ENCODE results near the gene CPPED1. TPM values are rescaled to one million over a fixed set of nuclear protein-coding genes. Genes with fewer than 3 reads are reported as not detected.

Gene CPPED1
- total and polyA plus RNA-seq, 2 donors (not counting 1 experiment from before 2014, with no cell fraction given): 7.4 to 19.8 TPM

DNA sequence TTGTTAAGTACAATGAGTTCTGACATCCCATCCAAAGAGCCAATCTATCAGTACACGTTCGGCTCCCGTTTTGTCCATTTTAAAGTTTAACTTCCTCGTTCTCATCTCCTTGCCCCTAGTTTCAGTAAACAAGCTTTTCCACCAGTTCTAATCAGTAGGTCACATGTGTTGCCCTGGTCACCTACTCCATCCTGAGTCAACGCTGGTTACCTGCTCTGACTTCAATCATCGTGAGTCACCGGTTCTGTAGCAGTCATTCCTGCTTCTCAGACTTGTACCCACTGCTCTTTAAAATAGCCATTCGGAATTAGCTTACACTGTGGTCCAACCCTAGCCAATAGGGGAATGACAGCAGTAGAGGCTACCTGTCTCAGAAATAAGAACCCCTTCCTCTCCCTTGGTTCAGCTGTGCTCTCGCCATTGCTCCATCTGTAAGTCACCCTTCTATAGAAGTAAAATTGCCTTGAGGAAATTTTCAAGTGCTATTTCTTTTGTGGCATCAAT, 191.0 kb downstream of the CPPED1 start:
- H3K79me2 ChIP-seq (ENCODE audit: control insufficient read depth, insufficient read depth, low read length): no peaks in the 10 kb centered on the region
- no peaks in the 10 kb centered on the region for H3K9me3 ChIP-seq (ENCODE audit: control insufficient read depth, insufficient read depth, low read depth, low read length)
- H3K9ac ChIP-seq (ENCODE audit: insufficient read depth, low read length): no peak overlapping the region
- H3K27ac ChIP-seq (ENCODE audit: insufficient read depth, low read length): no peak overlapping the region
- no peak overlapping the region for H3K4me3 ChIP-seq (replicated peaks in 1 of 4; ENCODE audit: control extremely low read depth in 1 of 4, insufficient read depth in 1 of 4, low read depth in 3 of 4, low read length in 4 of 4)
- no peaks in the 10 kb centered on the region for H3K4me1 ChIP-seq (ENCODE audit: control insufficient read depth, extremely low read depth, insufficient read depth, low read length)
- no peak overlapping the region for H3K4me2 ChIP-seq (ENCODE audit: extremely low read depth, insufficient read depth, low read length)
- TF ChIP-seq, protein P1, sequence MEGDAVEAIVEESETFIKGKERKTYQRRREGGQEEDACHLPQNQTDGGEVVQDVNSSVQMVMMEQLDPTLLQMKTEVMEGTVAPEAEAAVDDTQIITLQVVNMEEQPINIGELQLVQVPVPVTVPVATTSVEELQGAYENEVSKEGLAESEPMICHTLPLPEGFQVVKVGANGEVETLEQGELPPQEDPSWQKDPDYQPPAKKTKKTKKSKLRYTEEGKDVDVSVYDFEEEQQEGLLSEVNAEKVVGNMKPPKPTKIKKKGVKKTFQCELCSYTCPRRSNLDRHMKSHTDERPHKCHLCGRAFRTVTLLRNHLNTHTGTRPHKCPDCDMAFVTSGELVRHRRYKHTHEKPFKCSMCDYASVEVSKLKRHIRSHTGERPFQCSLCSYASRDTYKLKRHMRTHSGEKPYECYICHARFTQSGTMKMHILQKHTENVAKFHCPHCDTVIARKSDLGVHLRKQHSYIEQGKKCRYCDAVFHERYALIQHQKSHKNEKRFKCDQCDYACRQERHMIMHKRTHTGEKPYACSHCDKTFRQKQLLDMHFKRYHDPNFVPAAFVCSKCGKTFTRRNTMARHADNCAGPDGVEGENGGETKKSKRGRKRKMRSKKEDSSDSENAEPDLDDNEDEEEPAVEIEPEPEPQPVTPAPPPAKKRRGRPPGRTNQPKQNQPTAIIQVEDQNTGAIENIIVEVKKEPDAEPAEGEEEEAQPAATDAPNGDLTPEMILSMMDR (conservative IDR thresholded peaks at IDR 0.05 in 1 of 2, IDR thresholded peaks at IDR 0.05 in 1 of 2; ENCODE audit: low read depth in 1 of 2, low read length in 2 of 2): no peak
- no peak for TF ChIP-seq EZH2 (IDR thresholded peaks at IDR 0.05; ENCODE audit: low read length, missing control alignments)
- DNase-seq (ENCODE audit: low read depth in 2 of 2): peak in 1 of 2 donors; percentile 32
- H3K36me3 ChIP-seq (ENCODE audit: control insufficient read depth, insufficient read depth, low read length): no peaks in the 10 kb centered on the region
- no peak overlapping the region for H2AFZ ChIP-seq (ENCODE audit: low read length)
- no peaks in the 10 kb centered on the region for H3K27me3 ChIP-seq (ENCODE audit: control insufficient read depth, insufficient read depth, low read length)
- no peaks in the 10 kb centered on the region for H4K20me1 ChIP-seq (ENCODE audit: control insufficient read depth, extremely low read depth, insufficient read depth, low read length)

DNA sequence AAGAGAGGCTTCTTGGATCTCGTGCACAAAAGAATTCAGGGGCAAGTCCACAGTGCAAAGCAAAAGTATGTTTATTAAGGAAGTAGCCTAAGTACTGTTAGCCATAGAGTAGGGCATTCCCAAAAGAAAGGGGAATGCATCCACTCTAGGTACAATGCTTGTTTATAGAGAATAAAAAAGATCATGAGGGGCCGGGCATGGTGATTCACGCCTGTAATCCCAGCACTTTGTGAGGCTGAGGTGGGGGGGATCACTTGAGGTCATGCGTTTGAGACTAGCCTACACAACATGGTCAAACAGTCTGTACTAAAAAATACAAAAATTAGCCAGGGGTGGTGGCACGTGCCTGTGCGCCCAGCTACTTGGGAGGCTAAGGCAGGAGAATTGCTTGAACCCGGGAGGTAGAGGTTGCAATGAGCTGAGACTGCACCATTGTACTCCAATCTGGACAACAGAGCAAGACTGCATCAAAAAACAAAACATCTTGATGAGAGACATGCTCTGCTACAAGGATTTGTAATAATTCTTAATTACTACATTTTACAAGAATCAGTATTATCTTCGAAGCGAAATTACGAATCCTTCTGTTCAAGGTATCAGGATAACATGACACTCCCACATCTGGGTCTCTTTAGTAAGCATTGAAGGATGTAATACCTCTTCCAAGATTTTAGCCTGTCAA, 191.6 kb downstream of the CPPED1 start:
- Histone ChIP-seq H4K20me1 (ENCODE audit: control insufficient read depth, extremely low read depth, insufficient read depth, low read length) (no peaks in the 10 kb centered on the region), H3K27me3 (ENCODE audit: control insufficient read depth, insufficient read depth, low read length) (no peaks in the 10 kb centered on the region), H3K4me1 (ENCODE audit: control insufficient read depth, extremely low read depth, insufficient read depth, low read length) (no peaks in the 10 kb centered on the region), H3K4me2 (ENCODE audit: extremely low read depth, insufficient read depth, low read length) (no peak overlapping the region), H3K9me3 (ENCODE audit: control insufficient read depth, insufficient read depth, low read depth, low read length) (no peaks in the 10 kb centered on the region), H2AFZ (ENCODE audit: low read length) (no peak overlapping the region), H3K27ac (ENCODE audit: insufficient read depth, low read length) (no peak overlapping the region), H3K79me2 (ENCODE audit: control insufficient read depth, insufficient read depth, low read length) (no peaks in the 10 kb centered on the region), H3K4me3 (replicated peaks in 1 of 4; ENCODE audit: control extremely low read depth in 1 of 4, insufficient read depth in 1 of 4, low read depth in 3 of 4, low read length in 4 of 4) (no peak overlapping the region), H3K36me3 (ENCODE audit: control insufficient read depth, insufficient read depth, low read length) (no peaks in the 10 kb centered on the region), H3K9ac (ENCODE audit: insufficient read depth, low read length) (no peak overlapping the region)
- TF ChIP-seq, protein P1 (conservative IDR thresholded peaks at IDR 0.05 in 1 of 2, IDR thresholded peaks at IDR 0.05 in 1 of 2; ENCODE audit: low read depth in 1 of 2, low read length in 2 of 2): no peak
- TF ChIP-seq EZH2 (IDR thresholded peaks at IDR 0.05; ENCODE audit: low read length, missing control alignments): no peak
- no peak for DNase-seq (ENCODE audit: low read depth in 2 of 2)

GRCh38 chr16:12611006-12611477, 192.6 kb downstream of the CPPED1 start:
- H3K4me1 ChIP-seq (ENCODE audit: control insufficient read depth, extremely low read depth, insufficient read depth, low read length): no peaks in the 10 kb centered on the region

More at GRCh38 chr16:12611006-12611477, 192.6 kb downstream of the CPPED1 start:
- DNase-seq (ENCODE audit: low read depth in 2 of 2): peak in 1 of 2 donors; percentile 40
- no peaks in the 10 kb centered on the region for H3K36me3 ChIP-seq (ENCODE audit: control insufficient read depth, insufficient read depth, low read length)
- no peak overlapping the region for H2AFZ ChIP-seq (ENCODE audit: low read length)
- no peak overlapping the region for H3K4me2 ChIP-seq (ENCODE audit: extremely low read depth, insufficient read depth, low read length)
- no peaks in the 10 kb centered on the region for H3K9me3 ChIP-seq (ENCODE audit: control insufficient read depth, insufficient read depth, low read depth, low read length)
- H3K4me3 ChIP-seq (replicated peaks in 1 of 4; ENCODE audit: control extremely low read depth in 1 of 4, insufficient read depth in 1 of 4, low read depth in 3 of 4, low read length in 4 of 4): no peak overlapping the region
- no peak overlapping the region for H3K9ac ChIP-seq (ENCODE audit: insufficient read depth, low read length)
- no peaks in the 10 kb centered on the region for H3K79me2 ChIP-seq (ENCODE audit: control insufficient read depth, insufficient read depth, low read length)
- no peaks in the 10 kb centered on the region for H3K27me3 ChIP-seq (ENCODE audit: control insufficient read depth, insufficient read depth, low read length)
- no peaks in the 10 kb centered on the region for H4K20me1 ChIP-seq (ENCODE audit: control insufficient read depth, extremely low read depth, insufficient read depth, low read length)
- TF ChIP-seq, protein P1 (conservative IDR thresholded peaks at IDR 0.05 in 1 of 2, IDR thresholded peaks at IDR 0.05 in 1 of 2; ENCODE audit: low read depth in 1 of 2, low read length in 2 of 2): no peak
- no peak for TF ChIP-seq EZH2 (IDR thresholded peaks at IDR 0.05; ENCODE audit: low read length, missing control alignments)
- H3K27ac ChIP-seq (ENCODE audit: insufficient read depth, low read length): no peak overlapping the region

Data from fibroblast of lung (primary cell).